Measurements from ENCODE around the gene PSKH1.
"Not testable (repeated sequence)": the region's sequence is repeated elsewhere in the genome, so short reads cannot be mapped to it uniquely, and the experiment has no call there.

PSKH1 gene

DNA sequence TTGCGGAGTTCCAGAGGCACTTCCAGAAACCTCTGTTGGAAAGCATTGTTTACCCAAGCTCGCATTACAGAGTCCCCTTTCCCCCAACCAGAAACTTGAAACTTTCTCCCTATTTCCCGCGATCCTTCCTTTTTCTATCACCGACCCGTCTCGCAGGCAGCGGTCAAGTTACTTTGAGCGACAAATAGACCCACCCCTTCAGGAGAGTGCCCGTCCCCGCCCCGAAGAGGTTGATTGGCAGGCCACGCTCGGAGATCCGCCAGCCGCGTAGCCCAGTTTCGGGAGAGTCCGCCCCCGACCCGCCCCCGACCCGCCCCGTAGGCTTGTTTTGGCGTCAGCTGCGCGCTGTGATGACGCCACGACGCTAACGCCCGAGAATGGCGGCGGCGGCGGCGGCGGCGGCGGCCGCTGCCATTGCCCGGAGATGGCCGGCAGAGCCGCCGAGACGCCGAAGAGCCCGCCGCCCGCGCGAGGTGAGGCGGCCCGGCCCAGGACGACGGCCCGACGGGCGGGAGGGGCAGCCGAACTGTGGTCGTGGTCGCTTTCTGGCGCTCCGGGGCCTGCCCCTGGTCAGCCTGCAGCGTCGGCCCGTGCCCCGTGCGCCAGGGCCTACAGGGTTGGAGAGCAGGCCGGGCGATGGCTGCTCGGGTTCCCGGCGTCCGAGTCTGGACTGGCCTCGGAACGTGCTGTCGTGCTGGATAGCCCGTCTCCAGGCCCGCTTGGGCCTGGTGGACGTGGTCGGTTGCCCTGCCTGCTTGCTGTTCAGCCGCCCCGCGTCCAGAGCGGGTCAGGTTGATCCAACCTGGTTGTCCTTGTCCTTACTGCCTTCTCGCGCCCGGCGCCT, at the start of gene PSKH1:
TSS of gene PSKH1 (plus strand) at position 356 of the 844 bp plus-strand sequence. CDS start 15,496 bp downstream, outside the sequence.
- peak; percentile 90 for DNase-seq (ENCODE audit: low read depth, low spot score)

GRCh38 chr16:67843343-67843765, 49.7 kb upstream of the PSKH1 start:
- DNase-seq (ENCODE audit: low read depth, low spot score) = no peak

DNA sequence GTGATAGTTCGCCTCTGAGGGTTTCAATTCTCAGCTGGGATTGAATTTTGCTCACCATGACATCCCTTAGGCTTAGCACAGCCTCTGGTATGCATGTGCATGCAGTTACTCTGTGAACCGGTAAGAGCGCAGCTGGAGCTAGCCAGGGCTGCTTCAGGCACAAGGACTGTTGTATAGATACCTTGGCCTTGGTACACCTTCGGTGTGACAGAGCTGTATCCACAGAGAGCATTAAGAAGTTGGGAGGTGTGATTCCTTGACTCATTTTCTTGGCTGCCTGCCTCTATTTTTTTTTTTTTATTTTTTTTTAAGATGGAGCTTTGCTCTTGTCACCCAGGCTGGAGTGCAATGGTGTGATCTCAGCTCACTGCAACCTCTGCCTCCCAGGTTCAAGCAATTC, 48.6 kb upstream of the PSKH1 start:
- no peak for DNase-seq (ENCODE audit: low read depth, low spot score)

GRCh38 chr16:67845291-67846062, 47.6 kb upstream of the PSKH1 start:
- DNase-seq (ENCODE audit: low read depth, low spot score) = no peak

DNA sequence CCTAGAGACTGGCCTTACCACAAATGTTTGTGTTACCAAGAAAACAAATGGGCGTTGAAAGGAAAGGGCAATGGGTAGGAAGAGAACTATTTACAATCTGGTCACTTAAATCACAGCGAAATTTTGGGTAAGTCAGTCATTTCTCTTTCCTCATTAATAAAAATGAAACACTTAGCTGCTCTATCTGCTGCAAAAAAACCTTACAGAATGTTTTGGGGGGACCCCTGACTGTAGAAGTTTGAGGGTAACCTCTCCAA, 47.1 kb upstream of the PSKH1 start:
- DNase-seq (ENCODE audit: low read depth, low spot score) = no peak

DNA sequence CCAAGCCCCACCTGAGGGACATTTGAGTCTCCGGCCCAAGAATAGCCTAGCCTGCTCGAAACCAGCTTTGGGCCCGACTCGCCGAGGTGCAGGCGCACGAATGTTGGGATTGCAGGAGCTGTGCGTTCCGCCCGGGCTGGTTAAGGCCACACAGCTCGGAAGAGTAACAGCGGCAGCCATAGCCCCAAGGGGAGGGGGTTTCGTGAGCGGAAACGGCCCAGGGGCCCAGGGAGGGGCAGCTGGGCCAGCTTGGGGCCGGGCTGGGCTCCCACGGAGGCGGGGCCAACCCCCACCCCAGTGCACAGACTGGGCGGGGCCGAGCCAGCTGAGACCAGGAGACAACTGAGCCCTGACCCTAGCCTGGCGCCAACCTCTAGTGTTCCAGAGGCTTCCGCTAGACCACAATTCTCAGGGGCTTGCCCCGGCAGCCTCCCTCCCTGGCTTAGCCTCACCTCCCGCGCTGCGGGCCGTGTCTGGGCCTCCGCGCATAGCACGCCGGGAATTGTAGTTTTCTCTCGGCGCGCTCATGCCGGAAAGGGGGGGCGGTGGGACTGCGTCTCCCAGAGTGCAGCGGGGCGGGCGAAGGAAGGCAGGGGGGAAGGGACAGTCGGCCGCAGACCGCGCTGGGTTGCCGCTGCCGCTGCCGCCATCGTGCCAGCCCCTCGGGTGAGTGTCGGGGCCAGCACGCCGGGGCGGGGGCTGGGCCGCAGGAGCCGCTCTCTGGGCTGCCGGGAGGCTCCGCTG, 46.6 kb upstream of the PSKH1 start, which contains the start of gene NUTF2:
TSS of gene NUTF2 (plus strand) at position 614 of the 744 bp plus-strand sequence. CDS start 18,198 bp downstream, outside the sequence.
- DNase-seq (ENCODE audit: low read depth, low spot score) = peak; percentile 91

DNA sequence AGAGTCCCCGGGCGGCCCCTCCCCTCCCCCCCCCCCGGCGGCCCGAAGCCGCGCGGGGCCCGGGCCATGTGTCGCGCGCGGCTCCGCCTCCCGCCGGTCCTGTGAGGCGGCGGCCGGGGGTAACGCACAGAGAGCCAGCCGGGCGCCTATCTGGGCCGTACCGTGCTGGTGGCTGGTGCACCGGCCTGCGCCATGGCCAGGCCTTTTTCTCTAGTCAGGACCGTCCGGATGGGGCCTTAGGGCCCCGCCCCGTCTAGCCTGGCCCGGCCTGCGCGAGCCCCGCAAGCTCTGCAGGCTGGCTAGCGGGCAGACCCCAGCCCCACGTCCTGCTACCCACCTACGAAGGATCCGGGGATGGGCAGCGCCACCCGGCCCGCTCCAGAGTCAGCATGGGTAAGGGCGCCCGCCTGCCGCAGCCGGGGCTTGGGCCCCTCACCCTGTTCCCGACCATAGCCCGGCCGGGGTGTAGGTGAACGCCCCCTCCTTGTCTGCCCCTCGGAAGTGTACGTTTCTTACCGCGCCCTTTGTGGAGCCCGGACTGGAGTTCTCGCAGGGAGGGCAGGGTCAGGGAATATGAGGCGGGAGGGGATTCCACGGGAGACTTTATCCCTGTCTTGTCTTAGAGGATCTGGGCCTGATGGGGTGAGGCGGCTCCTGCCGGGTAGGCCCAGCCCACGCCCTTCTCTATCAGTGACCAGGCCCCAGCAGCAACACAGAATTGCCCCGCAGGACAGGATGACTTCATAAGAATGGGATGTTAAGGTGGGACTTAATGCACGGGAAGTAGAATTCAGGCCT, 45.8 kb upstream of the PSKH1 start, which contains the start of gene CENPT:
TSS of gene CENPT (minus strand) at position 630 of the 798 bp plus-strand sequence. CDS start 13,834 bp downstream, outside the sequence.
- no peak for DNase-seq (ENCODE audit: low read depth, low spot score)

DNA sequence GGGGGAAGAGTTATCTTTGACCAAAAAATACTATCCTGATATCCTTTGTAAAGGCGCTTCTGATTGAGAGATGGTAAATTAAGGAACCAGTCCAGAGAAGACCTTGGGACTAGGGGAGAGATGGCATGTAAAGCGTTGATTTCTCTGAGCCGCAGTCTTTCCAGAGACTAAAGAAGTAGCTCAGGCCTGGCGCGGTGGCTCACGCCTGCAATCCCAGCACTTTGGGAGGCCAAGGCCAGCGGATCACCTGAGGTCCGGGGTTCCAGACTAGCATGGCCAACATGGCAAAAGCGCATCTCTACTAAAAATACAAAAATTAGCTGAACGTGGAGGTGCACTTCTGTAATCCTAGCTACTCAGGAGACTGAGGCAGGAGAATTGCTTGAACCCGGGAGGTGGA, 44.9 kb upstream of the PSKH1 start:
- DNase-seq (ENCODE audit: low read depth, low spot score) = no peak

- no peak for DNase-seq (ENCODE audit: low read depth, low spot score)
Observed at GRCh38 chr16:67853670-67854069, 39.4 kb upstream of the PSKH1 start.

- DNase-seq (ENCODE audit: low read depth, low spot score) = no peak
Observed at GRCh38 chr16:67855789-67856188, 37.3 kb upstream of the PSKH1 start.

- DNase-seq (ENCODE audit: low read depth, low spot score) = no peak
Observed at GRCh38 chr16:67856927-67857546, 36.0 kb upstream of the PSKH1 start.

- DNase-seq (ENCODE audit: low read depth, low spot score) = no peak
Observed at GRCh38 chr16:67857547-67858233, 35.4 kb upstream of the PSKH1 start.

DNA sequence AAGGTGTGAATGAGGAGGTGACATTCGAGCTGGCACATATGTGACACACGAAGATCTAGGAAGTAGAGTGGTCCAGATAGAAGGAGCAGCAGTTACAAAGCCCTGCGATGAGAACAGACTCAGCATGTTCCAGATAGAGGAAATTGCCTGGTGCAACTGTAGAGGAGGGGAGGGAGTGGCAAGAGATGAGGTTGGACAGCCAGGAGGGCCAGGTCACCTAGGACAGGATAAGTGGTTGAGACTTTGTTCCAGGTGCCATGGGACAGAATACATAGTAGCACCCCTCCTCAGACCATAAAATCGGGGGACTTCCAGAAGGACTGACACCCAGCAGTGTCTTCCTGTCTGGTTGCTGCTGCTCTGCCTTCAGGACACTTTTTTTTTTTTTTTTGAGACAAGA, 34.6 kb upstream of the PSKH1 start:
- DNase-seq (ENCODE audit: low read depth, low spot score) = no peak

GRCh38 chr16:67860589-67861398, 32.3 kb upstream of the PSKH1 start:
- no peak for DNase-seq (ENCODE audit: low read depth, low spot score)

DNA sequence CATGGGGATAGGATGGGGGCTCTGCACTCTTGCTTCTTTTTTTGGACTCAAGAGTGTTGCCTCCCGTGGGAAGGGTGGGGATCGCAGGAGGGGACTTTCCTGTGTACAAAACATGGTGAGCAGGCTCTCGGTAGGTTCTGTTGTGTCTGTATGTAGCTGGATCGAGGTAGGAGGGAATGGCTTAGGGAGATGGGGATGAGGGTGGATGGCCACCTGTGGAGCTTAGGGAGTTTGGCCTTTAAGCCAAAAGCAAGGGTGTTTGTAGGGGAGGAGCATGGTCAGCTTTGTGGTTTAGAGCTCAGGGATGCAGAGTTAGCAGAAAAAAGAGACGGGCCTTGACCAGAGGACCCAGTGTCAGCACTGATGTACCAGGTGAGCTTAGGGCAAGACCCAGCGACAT, 31.2 kb upstream of the PSKH1 start:
- DNase-seq (ENCODE audit: low read depth, low spot score) = no peak

GRCh38 chr16:67862623-67863583, 30.2 kb upstream of the PSKH1 start:
- DNase-seq (ENCODE audit: low read depth, low spot score) = no peak

DNA sequence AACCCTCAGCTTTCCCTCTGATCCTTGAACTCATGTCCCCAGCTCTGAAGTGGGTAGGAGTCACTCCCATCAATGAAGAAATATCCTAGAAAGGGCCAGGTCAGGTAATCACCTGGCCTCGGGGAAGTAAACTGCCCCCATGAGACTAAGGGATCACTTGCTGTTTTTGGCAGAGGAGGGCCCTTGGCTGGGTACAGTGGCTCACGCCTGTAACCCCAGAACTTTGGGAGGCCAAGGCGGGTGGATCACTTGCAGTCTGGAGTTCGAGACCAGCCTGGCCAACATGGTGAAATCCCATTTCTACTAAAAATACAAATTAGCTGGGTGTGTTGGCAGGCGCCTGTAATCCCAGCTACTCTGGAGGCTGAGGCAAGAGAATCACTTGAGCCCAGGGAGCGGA, 29.0 kb upstream of the PSKH1 start:
- DNase-seq (ENCODE audit: low read depth, low spot score) = not testable (repeated sequence)

GRCh38 chr16:67864594-67864993, 28.5 kb upstream of the PSKH1 start:
- DNase-seq (ENCODE audit: low read depth, low spot score) = no peak

Measured in activated CD4-positive, CD25-positive, alpha-beta regulatory T cell treated with anti-CD3 and anti-CD28 coated beads, Interleukin-2, amount 50 U/mL, for 16 hours (primary cell).